Glutamatergic neuron (in vitro differentiated cells): ENCODE results near the gene MGA. TPM values are rescaled to one million over a fixed set of nuclear protein-coding genes. Genes with fewer than 3 reads are reported as not detected.

Experiments
- DNase-seq: peaks from one replicate; pipeline ENCODE4 v3.0.0; 2022
- H3K27ac Mint-ChIP-seq: one replicate; pipeline ENCODE4 v1.8.0; 2020; ENCODE audit warnings: mild to moderate bottlenecking, mixed read lengths, inconsistent platforms; ENCODE audit not compliant: unreplicated experiment
- H3K27me3 Mint-ChIP-seq: one replicate; pipeline ENCODE4 v1.8.0; 2020; ENCODE audit warnings: mild to moderate bottlenecking, moderate library complexity, mixed read lengths, inconsistent platforms; ENCODE audit not compliant: unreplicated experiment
- H3K36me3 Mint-ChIP-seq: one replicate; pipeline ENCODE4 v1.8.0; 2020; ENCODE audit warnings: mild to moderate bottlenecking, mixed read lengths, inconsistent platforms; ENCODE audit not compliant: unreplicated experiment
- H3K4me1 Mint-ChIP-seq: one replicate; pipeline ENCODE4 v1.8.0; 2020; ENCODE audit warnings: mild to moderate bottlenecking, low read depth, mixed read lengths, inconsistent platforms; ENCODE audit not compliant: unreplicated experiment
- H3K4me3 Mint-ChIP-seq: one replicate; pipeline ENCODE4 v1.8.0; 2020; ENCODE audit warnings: mild to moderate bottlenecking, mixed read lengths, inconsistent platforms; ENCODE audit not compliant: unreplicated experiment
- H3K9me3 Mint-ChIP-seq: one replicate; pipeline ENCODE4 v1.8.0; 2020; ENCODE audit warnings: mild to moderate bottlenecking, moderate library complexity, mixed read lengths, inconsistent platforms; ENCODE audit not compliant: unreplicated experiment
- CTCF ChIP-seq: fragments of 200-600 bp; sonication (generic); IDR thresholded peaks from one replicate; pipeline ENCODE4 v1.5.0; 2021; ENCODE audit not compliant: partially characterized antibody, unreplicated experiment
- total RNA-seq: library from RNA; stranded (reverse); fragmentation: NEBNext Ultra II Directional; extraction: Animal tissue kit (Norgen Biotek cat#: 25700); gene quantifications from one replicate; pipeline ENCODE4 v1.2.1, GENCODE V29; 2021; ENCODE audit not compliant: unreplicated experiment

Gene MGA
- total RNA-seq, 1 donor from 2014 or later = 68.9 TPM

- H3K4me1 Mint-ChIP-seq = peaks cover 7% of the 10 kb centered on the region
- H3K9me3 Mint-ChIP-seq = peaks cover 1% of the 10 kb centered on the region
- no peak for TF ChIP-seq CTCF
- no peak for DNase-seq
- no peaks in the 10 kb centered on the region for H3K36me3 Mint-ChIP-seq
- no peak overlapping the region for H3K27ac Mint-ChIP-seq
- no peaks in the 10 kb centered on the region for H3K27me3 Mint-ChIP-seq
- H3K4me3 Mint-ChIP-seq = no peak overlapping the region
These were observed 28.9 kb downstream of the MGA start for GRCh38 chr15:41689083-41689482.

- Mint-ChIP-seq H3K27ac (no peak overlapping the region), H3K9me3 (peaks cover 1% of the 10 kb centered on the region), H3K36me3 (no peaks in the 10 kb centered on the region), H3K27me3 (no peaks in the 10 kb centered on the region), H3K4me1 (peaks cover 7% of the 10 kb centered on the region), H3K4me3 (no peak overlapping the region)
- DNase-seq = no peak
- TF ChIP-seq CTCF = no peak
These were observed 29.6 kb downstream of the MGA start for GRCh38 chr15:41689834-41690233.

GRCh38 chr15:41690636-41691035 lies 30.4 kb downstream of the MGA start:
- no peak for DNase-seq
- no peak overlapping the region for H3K27ac Mint-ChIP-seq
- H3K4me1 Mint-ChIP-seq = peaks cover 7% of the 10 kb centered on the region
- no peak for TF ChIP-seq CTCF
- no peaks in the 10 kb centered on the region for H3K36me3 Mint-ChIP-seq
- peaks cover 1% of the 10 kb centered on the region for H3K9me3 Mint-ChIP-seq
- no peak overlapping the region for H3K4me3 Mint-ChIP-seq
- no peaks in the 10 kb centered on the region for H3K27me3 Mint-ChIP-seq

- DNase-seq = no peak
- no peak overlapping the region for H3K4me3 Mint-ChIP-seq
- H3K9me3 Mint-ChIP-seq = peaks cover 1% of the 10 kb centered on the region
- TF ChIP-seq CTCF = no peak
- no peak overlapping the region for H3K27ac Mint-ChIP-seq
- H3K36me3 Mint-ChIP-seq = no peaks in the 10 kb centered on the region
- H3K4me1 Mint-ChIP-seq = peaks cover 7% of the 10 kb centered on the region
- H3K27me3 Mint-ChIP-seq = no peaks in the 10 kb centered on the region
These were observed 31.3 kb downstream of the MGA start for GRCh38 chr15:41691471-41691870.

GRCh38 chr15:41692049-41692448 lies 31.8 kb downstream of the MGA start:
- Mint-ChIP-seq H3K4me3 (no peak overlapping the region), H3K27ac (no peak overlapping the region), H3K4me1 (peaks cover 7% of the 10 kb centered on the region), H3K27me3 (no peaks in the 10 kb centered on the region), H3K36me3 (no peaks in the 10 kb centered on the region), H3K9me3 (peaks cover under 1% of the 10 kb centered on the region)
- DNase-seq = no peak
- no peak for TF ChIP-seq CTCF
